Natural killer cell treated with Interleukin-12 subunit alpha and Interleukin-12 subunit beta and Interleukin-15 and Interleukin-18, amount 100 ng/mL, for 72 hours (primary cell): ENCODE measurements around the gene COX4I2. TPM values are rescaled to one million over a fixed set of nuclear protein-coding genes. Genes with fewer than 3 reads are reported as not detected.
"Not testable (repeated sequence)": the region's sequence is repeated elsewhere in the genome, so short reads cannot be mapped to it uniquely, and the experiment has no call there.

ENCODE experiments used
- ATAC-seq, 2 donors: fragments of 150-1000 bp; cut with Tn5 transposase in 1 of 2; sonication (Bioruptor Pico), chemical (Tn5 transposase) in 1 of 2; 2 replicates each; pipeline ENCODE4 v1.10.0; 2021
- DNase-seq: peaks from one replicate; pipeline ENCODE4 v3.0.0; 2022; ENCODE audit warnings: low spot score
- H3K27ac Mint-ChIP-seq, 2 donors: 1 replicate in 1 of 2; 2 replicates in 1 of 2; pipeline ENCODE4 v1.8.0; 2022; ENCODE audit warnings: mixed read lengths in 2 of 2, mild to moderate bottlenecking in 1 of 2, moderate library complexity in 1 of 2
- H3K27me3 Mint-ChIP-seq, 2 donors: 1 replicate in 1 of 2; 2 replicates in 1 of 2; pipeline ENCODE4 v1.8.0; 2022; ENCODE audit warnings: mixed read lengths in 2 of 2
- H3K36me3 Mint-ChIP-seq: one replicate; pipeline ENCODE4 v1.8.0; 2022; ENCODE audit warnings: mixed read lengths
- H3K4me1 Mint-ChIP-seq, 2 donors: 1 replicate in 1 of 2; 2 replicates in 1 of 2; pipeline ENCODE4 v1.8.0; 2022; ENCODE audit warnings: low read depth in 2 of 2, mixed read lengths in 2 of 2, mild to moderate bottlenecking in 1 of 2
- H3K4me3 Mint-ChIP-seq: one replicate; pipeline ENCODE4 v1.8.0; 2022; ENCODE audit warnings: mixed read lengths
- H3K9me3 Mint-ChIP-seq: 2 replicates; pipeline ENCODE4 v1.8.0; 2022; ENCODE audit warnings: mixed read lengths
- total RNA-seq, 2 donors: library from RNA; stranded (reverse); gene quantifications; one replicate each; pipeline ENCODE4 v1.2.3, GENCODE V29; 2022

COX4I2 gene
- total RNA-seq, 2 donors from 2014 or later: not detected

DNA sequence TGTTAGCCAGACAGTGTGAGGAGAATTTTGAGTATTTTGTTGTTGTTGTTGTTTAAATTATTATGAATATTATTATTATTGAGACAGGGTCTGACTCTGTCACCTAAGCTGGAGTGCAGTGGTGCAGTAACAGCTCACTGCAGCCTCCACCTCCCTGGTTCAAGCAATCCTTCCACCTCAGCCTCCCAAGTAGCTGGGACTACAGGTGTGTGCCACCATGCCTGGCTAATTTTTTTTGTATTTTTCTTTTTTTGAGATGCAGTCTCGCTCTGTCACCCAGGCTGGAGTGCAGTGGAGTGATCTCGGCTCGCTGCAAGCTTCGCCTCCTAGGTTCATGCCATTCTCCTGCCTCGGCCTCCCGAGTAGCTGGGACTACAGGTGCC, 14.6 kb upstream of the COX4I2 start:
- DNase-seq, H3K36me3 Mint-ChIP-seq, ATAC-seq, H3K27ac Mint-ChIP-seq, H3K27me3 Mint-ChIP-seq, H3K4me3 Mint-ChIP-seq, H3K9me3 Mint-ChIP-seq, H3K4me1 Mint-ChIP-seq: not testable (repeated sequence)

- not testable (repeated sequence) for H3K36me3 Mint-ChIP-seq, H3K27me3 Mint-ChIP-seq, H3K4me1 Mint-ChIP-seq, H3K9me3 Mint-ChIP-seq, ATAC-seq, H3K27ac Mint-ChIP-seq, H3K4me3 Mint-ChIP-seq
- peak; percentile 22 for DNase-seq
Observed at GRCh38 chr20:31626534-31626933, 11.2 kb upstream of the COX4I2 start.

DNA sequence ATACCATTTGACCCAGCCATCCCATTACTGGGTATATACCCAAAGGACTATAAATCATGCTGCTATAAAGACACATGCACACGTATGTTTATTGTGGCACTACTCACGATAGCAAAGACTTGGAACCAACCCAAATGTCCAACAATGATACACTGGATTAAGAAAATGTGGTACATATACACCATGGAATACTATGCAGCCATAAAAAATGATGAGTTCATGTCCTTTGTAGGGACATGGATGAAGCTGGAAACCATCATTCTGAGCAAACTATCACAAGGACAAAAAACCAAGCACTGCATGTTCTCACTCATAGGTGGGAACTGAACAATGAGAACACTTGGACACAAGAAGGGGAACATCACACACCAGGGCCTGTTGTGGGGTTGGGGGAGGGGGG, 9.7 kb upstream of the COX4I2 start:
- not testable (repeated sequence) for H3K27ac Mint-ChIP-seq

GRCh38 chr20:31630187-31630790, 7.4 kb upstream of the COX4I2 start:
- H3K36me3 Mint-ChIP-seq: no peaks in the 10 kb centered on the region
- no peak overlapping the region for H3K4me3 Mint-ChIP-seq
- H3K27me3 Mint-ChIP-seq: peaks cover 0 to 2% of the 10 kb centered on the region in 2 donors
- peak; percentile 28 for DNase-seq
- peaks cover 0 to 4% of the 10 kb centered on the region in 2 donors for H3K4me1 Mint-ChIP-seq
- no peak overlapping the region for H3K27ac Mint-ChIP-seq
- ATAC-seq: peak in 1 of 2 donors; percentile 18
- H3K9me3 Mint-ChIP-seq: no peaks in the 10 kb centered on the region

More for the DNA sequence above, 9.7 kb upstream of the COX4I2 start:
- H3K4me3 Mint-ChIP-seq, H3K4me1 Mint-ChIP-seq, H3K9me3 Mint-ChIP-seq, DNase-seq, H3K27me3 Mint-ChIP-seq, H3K36me3 Mint-ChIP-seq, ATAC-seq: not testable (repeated sequence)

GRCh38 chr20:31632548-31633338, 5.0 kb upstream of the COX4I2 start:
- DNase-seq (no peak), ATAC-seq (peak in 1 of 2 donors; percentile 8)
- H3K36me3 Mint-ChIP-seq: no peaks in the 10 kb centered on the region
- peaks cover 0 to 3% of the 10 kb centered on the region in 2 donors for H3K27me3 Mint-ChIP-seq
- no peak overlapping the region for H3K27ac Mint-ChIP-seq
- no peaks in the 10 kb centered on the region for H3K9me3 Mint-ChIP-seq
- no peak overlapping the region for H3K4me3 Mint-ChIP-seq
- peaks cover 0 to 6% of the 10 kb centered on the region in 2 donors for H3K4me1 Mint-ChIP-seq

DNA sequence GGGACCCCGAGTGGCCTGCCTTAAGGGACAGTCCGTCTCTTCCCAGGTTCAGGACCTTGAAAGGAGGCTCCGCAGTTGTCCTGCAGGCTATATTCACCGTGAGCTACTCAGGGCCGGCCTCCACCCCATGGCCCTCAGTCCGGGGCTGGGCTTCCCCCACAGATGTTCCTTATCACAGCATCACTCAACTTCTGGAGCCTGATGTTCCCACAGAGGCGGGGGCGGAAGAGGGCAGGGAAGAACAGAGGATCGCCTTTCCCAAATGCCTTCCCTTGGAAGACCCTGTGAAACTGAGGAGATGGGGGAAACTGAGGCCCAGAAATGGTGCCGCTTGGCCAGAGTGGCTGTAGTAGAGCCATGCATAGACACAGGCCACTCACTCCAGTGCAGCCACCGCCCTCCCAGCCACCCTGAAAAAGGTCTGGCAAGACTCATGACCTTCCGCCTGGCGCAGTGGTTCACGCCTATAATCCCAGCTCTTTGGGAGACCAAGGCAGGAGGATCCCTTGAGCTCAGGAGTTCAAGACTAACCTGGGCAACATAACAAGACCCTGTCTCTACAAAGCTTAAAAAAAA, 4.3 kb upstream of the COX4I2 start:
- no peaks in the 10 kb centered on the region for H3K36me3 Mint-ChIP-seq
- no peaks in the 10 kb centered on the region for H3K9me3 Mint-ChIP-seq
- H3K4me1 Mint-ChIP-seq: peaks cover 0 to 6% of the 10 kb centered on the region in 2 donors
- DNase-seq (no peak), ATAC-seq (no peak)
- no peak overlapping the region for H3K4me3 Mint-ChIP-seq
- peaks cover 0 to 3% of the 10 kb centered on the region in 2 donors for H3K27me3 Mint-ChIP-seq
- H3K27ac Mint-ChIP-seq: no peak overlapping the region

DNA sequence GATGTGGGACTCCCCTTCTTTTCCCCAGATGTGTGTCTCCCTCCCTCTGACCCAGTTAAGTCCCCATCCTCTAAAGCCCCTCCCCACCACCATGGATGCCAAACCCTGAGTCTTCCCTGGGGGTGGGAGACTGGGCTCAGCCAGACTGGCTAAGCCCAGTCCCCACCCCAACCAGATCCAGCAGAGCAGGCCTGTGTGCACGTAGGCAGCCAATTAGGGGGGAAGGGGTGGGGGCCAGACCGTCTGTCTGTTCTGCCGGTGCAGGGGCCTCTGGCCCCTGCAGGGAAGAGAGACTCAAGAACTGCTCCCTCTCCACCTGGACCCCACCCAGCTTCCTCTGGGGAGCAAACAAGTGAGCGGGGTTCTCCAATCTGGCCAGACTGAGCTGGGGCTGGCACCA, 605 bp downstream of the COX4I2 start:
- no peaks in the 10 kb centered on the region for H3K36me3 Mint-ChIP-seq
- H3K4me3 Mint-ChIP-seq: no peak overlapping the region
- DNase-seq (no peak), ATAC-seq (peak in 1 of 2 donors; percentile 11)
- peaks cover 8 to 19% of the 10 kb centered on the region in 2 donors for H3K4me1 Mint-ChIP-seq
- H3K27me3 Mint-ChIP-seq: peaks cover 19 to 23% of the 10 kb centered on the region in 2 donors
- no peaks in the 10 kb centered on the region for H3K9me3 Mint-ChIP-seq
- H3K27ac Mint-ChIP-seq: no peak overlapping the region

DNA sequence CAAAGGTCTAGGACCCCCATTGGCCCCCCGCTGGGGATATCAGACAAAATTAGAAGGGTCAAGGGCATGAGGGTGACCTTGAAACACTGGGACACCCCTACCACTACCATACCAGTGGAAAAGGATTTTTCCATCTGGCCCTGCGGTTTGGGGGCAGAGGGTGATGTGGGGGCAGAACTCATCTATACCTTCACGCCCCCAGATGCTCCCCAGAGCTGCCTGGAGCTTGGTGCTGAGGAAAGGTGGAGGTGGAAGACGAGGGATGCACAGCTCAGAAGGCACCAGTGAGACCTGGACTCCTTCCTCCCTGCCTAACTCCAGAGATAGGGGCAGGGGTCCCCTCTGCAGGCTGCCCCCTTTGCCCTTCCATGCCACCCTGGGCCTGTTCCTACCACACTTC, 1.1 kb downstream of the COX4I2 start:
- ATAC-seq: no peak
- H3K27ac Mint-ChIP-seq: no peak overlapping the region
- peaks cover 8 to 22% of the 10 kb centered on the region in 2 donors for H3K4me1 Mint-ChIP-seq
- peaks cover 22 to 28% of the 10 kb centered on the region in 2 donors for H3K27me3 Mint-ChIP-seq
- no peak overlapping the region for H3K4me3 Mint-ChIP-seq
- H3K9me3 Mint-ChIP-seq: no peaks in the 10 kb centered on the region
- H3K36me3 Mint-ChIP-seq: no peaks in the 10 kb centered on the region
- no peak for DNase-seq

- H3K4me3 Mint-ChIP-seq: no peak overlapping the region
- no peaks in the 10 kb centered on the region for H3K9me3 Mint-ChIP-seq
- peaks cover 23 to 28% of the 10 kb centered on the region in 2 donors for H3K27me3 Mint-ChIP-seq
- peaks cover 8 to 17% of the 10 kb centered on the region in 2 donors for H3K4me1 Mint-ChIP-seq
- DNase-seq (no peak), ATAC-seq (no peak)
- no peak overlapping the region for H3K27ac Mint-ChIP-seq
- H3K36me3 Mint-ChIP-seq: no peaks in the 10 kb centered on the region
Observed at GRCh38 chr20:31640259-31640658, 2.5 kb downstream of the COX4I2 start.

DNA sequence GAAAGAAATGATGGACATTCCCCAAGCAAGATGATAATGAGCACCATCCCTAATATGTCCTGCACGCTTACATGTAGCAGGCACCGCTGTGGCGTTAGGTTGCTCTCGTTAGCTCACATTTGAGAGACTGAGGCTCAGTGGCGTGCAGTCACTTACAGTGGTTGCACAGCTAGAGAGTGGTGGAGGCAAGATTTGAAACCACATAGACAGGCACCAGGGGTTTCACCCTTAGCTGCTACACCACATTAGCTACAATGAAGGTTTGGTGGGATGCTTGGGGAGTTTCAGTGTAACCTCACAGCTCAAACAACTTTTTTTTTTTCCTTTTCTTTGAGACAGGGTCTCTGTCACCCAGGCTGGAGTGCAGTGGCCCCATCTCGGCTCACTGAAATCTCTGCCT, 3.7 kb downstream of the COX4I2 start:
- DNase-seq (no peak), ATAC-seq (peak; percentile 54 to 70)
- Mint-ChIP-seq H3K27ac (no peak overlapping the region), H3K27me3 (peaks cover 24 to 36% of the 10 kb centered on the region in 2 donors), H3K36me3 (no peaks in the 10 kb centered on the region), H3K9me3 (no peaks in the 10 kb centered on the region), H3K4me3 (no peak overlapping the region), H3K4me1 (peaks cover 8 to 15% of the 10 kb centered on the region in 2 donors)

GRCh38 chr20:31642837-31643236, 5.1 kb downstream of the COX4I2 start:
- no peak for DNase-seq
- Mint-ChIP-seq H3K36me3 (no peaks in the 10 kb centered on the region), H3K27ac (peak overlapping the region; percentile 29 to 38), H3K27me3 (peaks cover 24 to 36% of the 10 kb centered on the region in 2 donors), H3K4me1 (peaks cover 8 to 15% of the 10 kb centered on the region in 2 donors), H3K9me3 (no peaks in the 10 kb centered on the region), H3K4me3 (peak overlapping the region; percentile 40)
- ATAC-seq: peak in 1 of 2 donors; percentile 62

- ATAC-seq (no peak), DNase-seq (no peak)
- Mint-ChIP-seq H3K4me1 (peaks cover 8 to 15% of the 10 kb centered on the region in 2 donors), H3K36me3 (no peaks in the 10 kb centered on the region), H3K4me3 (no peak overlapping the region), H3K9me3 (no peaks in the 10 kb centered on the region), H3K27ac (peak overlapping the region in 1 of 2 donors; percentile 29), H3K27me3 (peaks cover 24 to 36% of the 10 kb centered on the region in 2 donors)
Observed at GRCh38 chr20:31643522-31643921, 5.8 kb downstream of the COX4I2 start.

DNA sequence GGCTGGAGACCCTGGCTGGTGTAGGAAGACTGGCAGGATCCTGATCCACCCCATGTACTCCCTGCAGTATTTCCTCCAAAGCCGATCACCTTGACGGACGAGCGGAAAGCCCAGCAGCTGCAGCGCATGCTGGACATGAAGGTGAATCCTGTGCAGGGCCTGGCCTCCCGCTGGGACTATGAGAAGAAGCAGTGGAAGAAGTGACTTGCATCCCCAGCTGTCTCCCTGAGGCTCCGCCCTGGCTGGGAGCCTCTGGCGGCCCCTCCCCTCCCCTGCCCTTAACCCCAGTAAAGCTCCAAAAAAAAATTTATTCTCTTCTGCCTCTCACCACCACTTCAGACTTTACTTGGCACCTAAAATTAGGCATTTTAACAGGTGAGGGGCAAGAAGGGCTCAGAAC, 7.0 kb downstream of the COX4I2 start:
- Mint-ChIP-seq H3K4me1 (peaks cover 8 to 15% of the 10 kb centered on the region in 2 donors), H3K4me3 (no peak overlapping the region), H3K27ac (no peak overlapping the region), H3K9me3 (no peaks in the 10 kb centered on the region), H3K27me3 (peaks cover 24 to 36% of the 10 kb centered on the region in 2 donors), H3K36me3 (no peaks in the 10 kb centered on the region)
- ATAC-seq: no peak
- no peak for DNase-seq

GRCh38 chr20:31648104-31648503, 10.4 kb downstream of the COX4I2 start:
- not testable (repeated sequence) for DNase-seq, H3K4me3 Mint-ChIP-seq, ATAC-seq, H3K4me1 Mint-ChIP-seq, H3K36me3 Mint-ChIP-seq, H3K9me3 Mint-ChIP-seq
- Mint-ChIP-seq H3K27ac (peak overlapping the region in 1 of 2 donors; percentile 39), H3K27me3 (peaks cover 9 to 22% of the 10 kb centered on the region in 2 donors)
